Measurements from ENCODE around the gene NDUFS2.

Gene NDUFS2

DNA sequence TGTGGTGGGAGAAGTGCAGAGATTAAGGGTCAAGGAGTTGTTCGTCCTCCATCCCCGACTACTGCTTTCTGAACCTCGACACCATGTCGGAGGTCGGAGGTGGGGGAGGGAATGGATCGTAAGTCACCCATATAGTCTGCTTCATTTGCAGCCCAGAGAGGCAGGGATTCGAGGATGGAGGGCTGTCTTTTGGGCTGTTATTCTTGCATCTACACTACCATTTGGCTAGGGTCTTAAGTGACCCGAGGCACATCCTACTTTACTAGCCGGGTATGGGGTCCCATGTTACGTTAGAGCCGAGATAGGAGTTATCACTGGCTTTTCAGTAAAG is 42.3 kb upstream of the NDUFS2 start:
- no peak for ATAC-seq
- no peak for TF ChIP-seq ZNF70 (CRISPR knock-in tag; IDR thresholded peaks at IDR 0.05)
- TF ChIP-seq ESRRG (CRISPR knock-in tag; IDR thresholded peaks at IDR 0.05), result no peak
- TF ChIP-seq SNAI2 (CRISPR knock-in tag; IDR thresholded peaks at IDR 0.05), result no peak
- no peak for TF ChIP-seq GLIS3 (CRISPR knock-in tag; IDR thresholded peaks at IDR 0.05)
- no peak for TF ChIP-seq ZC3H10 (CRISPR knock-in tag; IDR thresholded peaks at IDR 0.05)
- no peak for TF ChIP-seq ZNF8 (CRISPR knock-in tag; IDR thresholded peaks at IDR 0.05)
- TF ChIP-seq ZFP3 (CRISPR knock-in tag; IDR thresholded peaks at IDR 0.05), result no peak

DNA sequence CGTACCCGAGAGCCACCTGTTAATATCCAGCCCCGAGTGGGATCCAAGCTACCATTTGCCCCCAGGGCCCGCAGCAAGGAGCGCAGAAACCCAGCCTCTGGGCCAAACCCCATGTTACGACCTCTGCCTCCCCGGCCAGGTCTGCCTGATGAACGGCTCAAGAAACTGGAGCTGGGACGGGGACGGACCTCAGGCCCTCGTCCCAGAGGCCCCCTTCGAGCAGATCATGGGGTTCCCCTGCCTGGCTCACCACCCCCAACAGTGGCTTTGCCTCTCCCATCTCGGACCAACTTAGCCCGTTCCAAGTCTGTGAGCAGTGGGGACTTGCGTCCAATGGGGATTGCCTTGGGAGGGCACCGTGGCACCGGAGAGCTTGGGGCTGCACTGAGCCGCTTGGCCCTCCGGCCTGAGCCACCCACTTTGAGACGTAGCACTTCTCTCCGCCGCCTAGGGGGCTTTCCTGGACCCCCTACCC is 41.5 kb upstream of the NDUFS2 start:
- no peak for ATAC-seq
- TF ChIP-seq ISL1 (CRISPR knock-in tag; IDR thresholded peaks at IDR 0.05), result no peak
- no peak for TF ChIP-seq TCF4 (CRISPR knock-in tag; IDR thresholded peaks at IDR 0.05; ENCODE audit: borderline replicate concordance)
- TF ChIP-seq ZNF8 (CRISPR knock-in tag; IDR thresholded peaks at IDR 0.05), result no peak
- TF ChIP-seq, protein P1, sequence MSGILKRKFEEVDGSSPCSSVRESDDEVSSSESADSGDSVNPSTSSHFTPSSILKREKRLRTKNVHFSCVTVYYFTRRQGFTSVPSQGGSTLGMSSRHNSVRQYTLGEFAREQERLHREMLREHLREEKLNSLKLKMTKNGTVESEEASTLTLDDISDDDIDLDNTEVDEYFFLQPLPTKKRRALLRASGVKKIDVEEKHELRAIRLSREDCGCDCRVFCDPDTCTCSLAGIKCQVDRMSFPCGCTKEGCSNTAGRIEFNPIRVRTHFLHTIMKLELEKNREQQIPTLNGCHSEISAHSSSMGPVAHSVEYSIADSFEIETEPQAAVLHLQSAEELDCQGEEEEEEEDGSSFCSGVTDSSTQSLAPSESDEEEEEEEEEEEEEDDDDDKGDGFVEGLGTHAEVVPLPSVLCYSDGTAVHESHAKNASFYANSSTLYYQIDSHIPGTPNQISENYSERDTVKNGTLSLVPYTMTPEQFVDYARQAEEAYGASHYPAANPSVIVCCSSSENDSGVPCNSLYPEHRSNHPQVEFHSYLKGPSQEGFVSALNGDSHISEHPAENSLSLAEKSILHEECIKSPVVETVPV (CRISPR knock-in tag; IDR thresholded peaks at IDR 0.05), result no peak
- TF ChIP-seq ZFP3 (CRISPR knock-in tag; IDR thresholded peaks at IDR 0.05), result no peak
- no peak for TF ChIP-seq PPARA (CRISPR knock-in tag; IDR thresholded peaks at IDR 0.05; ENCODE audit: borderline replicate concordance)
- TF ChIP-seq, protein P2, sequence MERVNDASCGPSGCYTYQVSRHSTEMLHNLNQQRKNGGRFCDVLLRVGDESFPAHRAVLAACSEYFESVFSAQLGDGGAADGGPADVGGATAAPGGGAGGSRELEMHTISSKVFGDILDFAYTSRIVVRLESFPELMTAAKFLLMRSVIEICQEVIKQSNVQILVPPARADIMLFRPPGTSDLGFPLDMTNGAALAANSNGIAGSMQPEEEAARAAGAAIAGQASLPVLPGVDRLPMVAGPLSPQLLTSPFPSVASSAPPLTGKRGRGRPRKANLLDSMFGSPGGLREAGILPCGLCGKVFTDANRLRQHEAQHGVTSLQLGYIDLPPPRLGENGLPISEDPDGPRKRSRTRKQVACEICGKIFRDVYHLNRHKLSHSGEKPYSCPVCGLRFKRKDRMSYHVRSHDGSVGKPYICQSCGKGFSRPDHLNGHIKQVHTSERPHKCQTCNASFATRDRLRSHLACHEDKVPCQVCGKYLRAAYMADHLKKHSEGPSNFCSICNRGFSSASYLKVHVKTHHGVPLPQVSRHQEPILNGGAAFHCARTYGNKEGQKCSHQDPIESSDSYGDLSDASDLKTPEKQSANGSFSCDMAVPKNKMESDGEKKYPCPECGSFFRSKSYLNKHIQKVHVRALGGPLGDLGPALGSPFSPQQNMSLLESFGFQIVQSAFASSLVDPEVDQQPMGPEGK (CRISPR knock-in tag; IDR thresholded peaks at IDR 0.05; ENCODE audit: borderline replicate concordance), result no peak
- TF ChIP-seq CSDC2 (CRISPR knock-in tag; IDR thresholded peaks at IDR 0.05), result no peak
- TF ChIP-seq TOX (CRISPR knock-in tag; IDR thresholded peaks at IDR 0.05; ENCODE audit: borderline replicate concordance), result no peak

DNA sequence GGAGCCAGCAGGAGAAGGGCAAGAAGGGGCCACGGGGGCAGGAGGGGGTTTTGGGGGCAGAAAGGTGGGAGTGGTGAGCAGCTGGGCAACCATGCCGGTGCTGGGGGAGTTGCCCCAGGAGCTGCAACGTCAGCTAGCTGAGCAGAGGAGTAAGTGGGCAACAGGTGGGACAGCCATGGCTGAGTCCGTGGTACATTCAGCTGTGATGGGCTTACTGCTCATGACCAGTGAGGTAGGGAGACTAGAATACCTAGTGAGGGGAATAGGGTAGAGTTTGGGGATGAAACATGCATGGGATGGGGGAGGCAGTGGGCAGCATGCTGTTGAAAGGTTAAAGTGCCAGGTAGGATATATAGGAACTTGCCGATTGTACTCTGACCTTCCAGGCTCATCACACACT is 40.5 kb upstream of the NDUFS2 start:
- no peak for ATAC-seq
- no peak for TF ChIP-seq ZNF8 (CRISPR knock-in tag; IDR thresholded peaks at IDR 0.05)

- no peak for TF ChIP-seq PPARA (CRISPR knock-in tag; IDR thresholded peaks at IDR 0.05; ENCODE audit: borderline replicate concordance)
- no peak for TF ChIP-seq ZFP30 (CRISPR knock-in tag; IDR thresholded peaks at IDR 0.05)
- no peak for TF ChIP-seq GLIS3 (CRISPR knock-in tag; IDR thresholded peaks at IDR 0.05)
- no peak for TF ChIP-seq CSDC2 (CRISPR knock-in tag; IDR thresholded peaks at IDR 0.05)
- no peak for TF ChIP-seq SNAI2 (CRISPR knock-in tag; IDR thresholded peaks at IDR 0.05)
- no peak for TF ChIP-seq ZNF8 (CRISPR knock-in tag; IDR thresholded peaks at IDR 0.05)
- TF ChIP-seq, protein P3, sequence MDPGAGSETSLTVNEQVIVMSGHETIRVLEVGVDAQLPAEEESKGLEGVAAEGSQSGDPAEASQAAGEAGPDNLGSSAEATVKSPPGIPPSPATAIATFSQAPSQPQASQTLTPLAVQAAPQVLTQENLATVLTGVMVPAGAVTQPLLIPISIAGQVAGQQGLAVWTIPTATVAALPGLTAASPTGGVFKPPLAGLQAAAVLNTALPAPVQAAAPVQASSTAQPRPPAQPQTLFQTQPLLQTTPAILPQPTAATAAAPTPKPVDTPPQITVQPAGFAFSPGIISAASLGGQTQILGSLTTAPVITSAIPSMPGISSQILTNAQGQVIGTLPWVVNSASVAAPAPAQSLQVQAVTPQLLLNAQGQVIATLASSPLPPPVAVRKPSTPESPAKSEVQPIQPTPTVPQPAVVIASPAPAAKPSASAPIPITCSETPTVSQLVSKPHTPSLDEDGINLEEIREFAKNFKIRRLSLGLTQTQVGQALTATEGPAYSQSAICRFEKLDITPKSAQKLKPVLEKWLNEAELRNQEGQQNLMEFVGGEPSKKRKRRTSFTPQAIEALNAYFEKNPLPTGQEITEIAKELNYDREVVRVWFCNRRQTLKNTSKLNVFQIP (CRISPR knock-in tag; IDR thresholded peaks at IDR 0.05; ENCODE audit: borderline replicate concordance, low read depth), result no peak
- TF ChIP-seq ZFP3 (CRISPR knock-in tag; IDR thresholded peaks at IDR 0.05), result no peak
- TF ChIP-seq OSR1 (CRISPR knock-in tag; IDR thresholded peaks at IDR 0.05), result no peak
- TF ChIP-seq CREB5 (CRISPR knock-in tag; IDR thresholded peaks at IDR 0.05; ENCODE audit: low read depth), result no peak
- no peak for TF ChIP-seq ARNTL (CRISPR knock-in tag; IDR thresholded peaks at IDR 0.05; ENCODE audit: borderline replicate concordance, low read depth)
- TF ChIP-seq, protein P1 (CRISPR knock-in tag; IDR thresholded peaks at IDR 0.05), result no peak
- TF ChIP-seq ISL1 (CRISPR knock-in tag; IDR thresholded peaks at IDR 0.05), result no peak
- TF ChIP-seq RARB (CRISPR knock-in tag; IDR thresholded peaks at IDR 0.05), result no peak
- no peak for TF ChIP-seq ZNF70 (CRISPR knock-in tag; IDR thresholded peaks at IDR 0.05)
- no peak for TF ChIP-seq TOX (CRISPR knock-in tag; IDR thresholded peaks at IDR 0.05; ENCODE audit: borderline replicate concordance)
- TF ChIP-seq, protein P2 (CRISPR knock-in tag; IDR thresholded peaks at IDR 0.05; ENCODE audit: borderline replicate concordance), result no peak
- TF ChIP-seq TSHZ2 (CRISPR knock-in tag; IDR thresholded peaks at IDR 0.05), result no peak
- TF ChIP-seq ESRRG (CRISPR knock-in tag; IDR thresholded peaks at IDR 0.05), result no peak
- no peak for ATAC-seq
These were observed 40.1 kb upstream of the NDUFS2 start for GRCh38 chr1:161162052-161162451.

Measured in SK-N-SH treated with all-trans-retinoic acid at 6 μM for 48 hours (cell line).